ENCODE results near the gene NUP93. TPM values are rescaled to one million over a fixed set of nuclear protein-coding genes. Genes with fewer than 3 reads are reported as not detected.

The NUP93 gene
- total RNA-seq, 1 donor from 2014 or later = 60.2 TPM

DNA sequence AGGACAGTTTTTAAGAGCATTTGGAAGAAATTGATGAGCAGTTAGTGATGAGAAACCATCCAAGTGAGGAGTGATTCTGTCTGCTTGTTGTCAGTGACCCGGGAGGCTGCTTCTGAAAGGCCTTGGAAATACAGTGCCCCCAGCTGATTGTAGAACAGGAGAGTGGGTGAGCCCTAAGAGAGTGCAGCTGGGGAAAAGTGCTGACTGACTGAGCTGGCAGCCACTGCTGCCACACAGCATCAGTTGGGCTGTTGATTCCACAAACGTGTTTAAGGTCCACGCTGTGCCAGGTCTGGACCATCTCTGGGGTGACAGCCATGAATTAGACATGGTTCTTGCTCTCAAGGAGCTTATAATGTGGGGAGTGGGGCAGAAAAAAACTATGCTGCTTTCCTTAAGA is 18.9 kb downstream of the NUP93 start:
- DNase-seq (ENCODE audit: low read depth) = no peak
- Histone ChIP-seq H3K36me3 (ENCODE audit: control insufficient read depth, insufficient read depth, low read length) (no peaks in the 10 kb centered on the region), H3K27me3 (ENCODE audit: control insufficient read depth, insufficient read depth, low read length) (no peaks in the 10 kb centered on the region), H3K4me3 (ENCODE audit: low read depth, low read length) (no peak overlapping the region)
- TF ChIP-seq, protein P1, sequence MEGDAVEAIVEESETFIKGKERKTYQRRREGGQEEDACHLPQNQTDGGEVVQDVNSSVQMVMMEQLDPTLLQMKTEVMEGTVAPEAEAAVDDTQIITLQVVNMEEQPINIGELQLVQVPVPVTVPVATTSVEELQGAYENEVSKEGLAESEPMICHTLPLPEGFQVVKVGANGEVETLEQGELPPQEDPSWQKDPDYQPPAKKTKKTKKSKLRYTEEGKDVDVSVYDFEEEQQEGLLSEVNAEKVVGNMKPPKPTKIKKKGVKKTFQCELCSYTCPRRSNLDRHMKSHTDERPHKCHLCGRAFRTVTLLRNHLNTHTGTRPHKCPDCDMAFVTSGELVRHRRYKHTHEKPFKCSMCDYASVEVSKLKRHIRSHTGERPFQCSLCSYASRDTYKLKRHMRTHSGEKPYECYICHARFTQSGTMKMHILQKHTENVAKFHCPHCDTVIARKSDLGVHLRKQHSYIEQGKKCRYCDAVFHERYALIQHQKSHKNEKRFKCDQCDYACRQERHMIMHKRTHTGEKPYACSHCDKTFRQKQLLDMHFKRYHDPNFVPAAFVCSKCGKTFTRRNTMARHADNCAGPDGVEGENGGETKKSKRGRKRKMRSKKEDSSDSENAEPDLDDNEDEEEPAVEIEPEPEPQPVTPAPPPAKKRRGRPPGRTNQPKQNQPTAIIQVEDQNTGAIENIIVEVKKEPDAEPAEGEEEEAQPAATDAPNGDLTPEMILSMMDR (IDR thresholded peaks at IDR 0.05; ENCODE audit: insufficient read depth, low read length, poor library complexity, severe bottlenecking) = no peak

DNA sequence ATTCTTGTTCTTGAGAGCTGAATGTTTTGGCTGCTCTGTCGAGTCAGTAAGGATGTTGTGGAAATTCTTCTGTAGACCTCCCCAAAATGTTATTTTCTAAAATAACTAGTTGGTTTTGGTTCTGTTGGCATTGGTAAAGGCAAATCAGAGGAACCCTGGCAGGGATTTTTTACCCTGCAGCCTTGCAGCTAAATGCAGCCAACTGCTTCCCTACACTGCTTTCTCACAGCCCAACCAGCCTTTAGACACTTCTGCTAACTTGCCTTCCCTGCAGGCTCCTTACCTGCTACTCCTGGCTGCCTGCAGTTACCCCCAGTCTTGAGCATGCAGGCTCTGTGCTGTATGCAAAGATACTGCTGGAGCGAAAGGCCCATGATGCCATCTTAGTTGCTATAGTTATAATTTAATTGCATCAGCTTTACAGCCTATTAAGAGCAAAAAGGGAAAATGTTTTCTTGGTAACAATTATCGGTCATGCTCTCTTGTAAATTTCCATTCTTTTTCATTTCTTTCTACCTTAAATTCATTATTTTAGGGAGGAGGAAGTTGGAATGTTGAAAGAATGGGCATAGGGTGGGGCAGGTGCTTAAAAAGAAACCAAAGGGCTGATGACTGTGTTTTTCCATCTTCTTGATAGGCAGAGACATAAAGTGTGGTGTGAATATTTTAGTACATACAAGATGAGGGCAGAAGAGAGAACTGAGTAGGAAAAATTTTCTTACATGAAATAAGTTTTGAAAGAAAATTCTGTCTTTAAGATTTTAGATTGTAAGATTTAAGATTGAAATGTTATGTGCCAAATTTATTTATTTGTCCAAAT is 20.0 kb downstream of the NUP93 start:
- H3K36me3 ChIP-seq (ENCODE audit: control insufficient read depth, insufficient read depth, low read length) = no peaks in the 10 kb centered on the region
- TF ChIP-seq, protein P1 (IDR thresholded peaks at IDR 0.05; ENCODE audit: insufficient read depth, low read length, poor library complexity, severe bottlenecking) = no peak
- no peak for DNase-seq (ENCODE audit: low read depth)
- no peaks in the 10 kb centered on the region for H3K27me3 ChIP-seq (ENCODE audit: control insufficient read depth, insufficient read depth, low read length)
- H3K4me3 ChIP-seq (ENCODE audit: low read depth, low read length) = no peak overlapping the region

DNA sequence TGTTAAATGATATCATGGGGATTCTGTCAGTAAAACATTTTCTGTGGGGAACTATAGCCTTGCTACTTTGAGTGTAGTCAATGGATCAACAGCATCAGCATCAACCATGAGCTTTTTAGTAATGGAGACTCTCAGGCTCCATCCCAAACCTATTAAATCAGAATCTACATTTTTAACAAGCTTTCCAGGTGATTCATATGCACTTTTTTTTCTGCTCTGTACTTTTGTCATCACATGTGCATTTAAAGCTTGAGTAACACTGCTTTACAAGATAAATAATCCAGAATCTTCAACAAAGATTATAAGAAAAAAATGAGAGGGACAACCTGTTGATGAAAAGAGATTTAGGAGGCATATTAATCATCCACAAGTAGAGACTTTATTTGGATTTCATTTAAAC is 23.5 kb downstream of the NUP93 start:
- Histone ChIP-seq H3K36me3 (ENCODE audit: control insufficient read depth, insufficient read depth, low read length) (no peaks in the 10 kb centered on the region), H3K27me3 (ENCODE audit: control insufficient read depth, insufficient read depth, low read length) (no peaks in the 10 kb centered on the region), H3K4me3 (ENCODE audit: low read depth, low read length) (no peak overlapping the region)
- no peak for DNase-seq (ENCODE audit: low read depth)
- TF ChIP-seq, protein P1 (IDR thresholded peaks at IDR 0.05; ENCODE audit: insufficient read depth, low read length, poor library complexity, severe bottlenecking) = no peak

DNA sequence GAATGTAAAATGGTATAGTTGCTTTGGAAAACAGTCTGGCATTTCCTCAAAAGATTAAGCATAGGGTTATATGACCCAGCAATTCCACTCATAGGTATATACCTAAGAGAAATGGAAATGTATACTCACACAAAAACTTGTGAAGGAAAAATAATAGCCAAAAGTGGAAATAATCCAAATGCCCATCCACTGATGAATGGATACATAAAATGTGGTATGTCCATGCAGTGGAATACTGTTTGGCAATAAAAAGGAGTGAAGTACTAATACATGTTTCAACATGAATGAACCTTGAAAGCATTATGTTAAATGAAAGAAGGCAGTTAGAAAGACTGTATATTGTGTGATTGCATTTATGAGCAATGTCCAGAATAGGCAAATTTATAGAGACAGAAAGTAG is 25.1 kb downstream of the NUP93 start:
- no peaks in the 10 kb centered on the region for H3K27me3 ChIP-seq (ENCODE audit: control insufficient read depth, insufficient read depth, low read length)
- TF ChIP-seq, protein P1 (IDR thresholded peaks at IDR 0.05; ENCODE audit: insufficient read depth, low read length, poor library complexity, severe bottlenecking) = no peak
- no peaks in the 10 kb centered on the region for H3K36me3 ChIP-seq (ENCODE audit: control insufficient read depth, insufficient read depth, low read length)
- H3K4me3 ChIP-seq (ENCODE audit: low read depth, low read length) = no peak overlapping the region
- DNase-seq (ENCODE audit: low read depth) = no peak

DNA sequence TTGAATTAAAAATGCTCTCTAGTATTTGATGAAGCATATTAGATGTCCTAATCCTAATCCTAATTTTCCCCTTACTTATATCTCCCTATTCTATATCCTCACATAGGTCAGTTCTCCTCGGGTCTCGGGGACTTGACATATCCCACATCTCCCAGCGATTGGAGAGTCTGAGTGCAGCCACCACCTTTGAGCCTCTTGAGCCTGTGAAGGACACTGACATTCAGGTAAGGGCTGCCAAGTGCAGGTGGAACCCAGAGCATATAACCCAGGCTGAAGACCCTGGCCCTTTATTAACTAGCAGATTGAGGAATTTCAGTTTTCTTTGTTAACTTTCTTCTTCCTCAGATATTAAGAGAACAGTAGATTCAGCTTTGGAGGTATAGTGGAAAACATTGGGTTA is 28.5 kb downstream of the NUP93 start:
- H3K4me3 ChIP-seq (ENCODE audit: low read depth, low read length) = no peak overlapping the region
- TF ChIP-seq, protein P1 (IDR thresholded peaks at IDR 0.05; ENCODE audit: insufficient read depth, low read length, poor library complexity, severe bottlenecking) = no peak
- no peaks in the 10 kb centered on the region for H3K36me3 ChIP-seq (ENCODE audit: control insufficient read depth, insufficient read depth, low read length)
- no peaks in the 10 kb centered on the region for H3K27me3 ChIP-seq (ENCODE audit: control insufficient read depth, insufficient read depth, low read length)
- no peak for DNase-seq (ENCODE audit: low read depth)

DNA sequence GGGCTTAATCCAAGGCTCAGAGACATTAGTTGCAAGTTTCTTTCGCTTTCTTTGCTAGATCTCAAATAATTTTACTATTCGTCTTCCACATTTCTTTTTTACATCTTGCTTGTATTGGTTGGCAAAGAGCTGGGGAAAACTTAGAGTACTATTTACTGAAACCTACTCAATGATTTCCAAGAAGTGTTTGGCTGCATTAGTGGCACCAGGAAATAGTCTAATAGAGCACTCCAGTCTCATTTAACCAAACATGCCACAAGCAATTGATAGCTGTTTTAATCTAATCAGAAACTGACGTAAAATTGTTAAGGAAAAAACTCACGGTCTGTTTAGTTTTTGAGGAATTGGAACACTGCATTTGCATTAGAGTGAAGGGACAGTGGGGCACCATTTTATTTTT is 29.0 kb downstream of the NUP93 start:
- TF ChIP-seq, protein P1 (IDR thresholded peaks at IDR 0.05; ENCODE audit: insufficient read depth, low read length, poor library complexity, severe bottlenecking) = no peak
- no peak overlapping the region for H3K4me3 ChIP-seq (ENCODE audit: low read depth, low read length)
- H3K36me3 ChIP-seq (ENCODE audit: control insufficient read depth, insufficient read depth, low read length) = no peaks in the 10 kb centered on the region
- no peaks in the 10 kb centered on the region for H3K27me3 ChIP-seq (ENCODE audit: control insufficient read depth, insufficient read depth, low read length)
- DNase-seq (ENCODE audit: low read depth) = no peak

Measured in kidney epithelial cell (primary cell).